ENCODE data around the gene SOX14. TPM values are rescaled to one million over a fixed set of nuclear protein-coding genes. Genes with fewer than 3 reads are reported as not detected.

The SOX14 gene
- total RNA-seq, 4 donors from 2014 or later = not detected

DNA sequence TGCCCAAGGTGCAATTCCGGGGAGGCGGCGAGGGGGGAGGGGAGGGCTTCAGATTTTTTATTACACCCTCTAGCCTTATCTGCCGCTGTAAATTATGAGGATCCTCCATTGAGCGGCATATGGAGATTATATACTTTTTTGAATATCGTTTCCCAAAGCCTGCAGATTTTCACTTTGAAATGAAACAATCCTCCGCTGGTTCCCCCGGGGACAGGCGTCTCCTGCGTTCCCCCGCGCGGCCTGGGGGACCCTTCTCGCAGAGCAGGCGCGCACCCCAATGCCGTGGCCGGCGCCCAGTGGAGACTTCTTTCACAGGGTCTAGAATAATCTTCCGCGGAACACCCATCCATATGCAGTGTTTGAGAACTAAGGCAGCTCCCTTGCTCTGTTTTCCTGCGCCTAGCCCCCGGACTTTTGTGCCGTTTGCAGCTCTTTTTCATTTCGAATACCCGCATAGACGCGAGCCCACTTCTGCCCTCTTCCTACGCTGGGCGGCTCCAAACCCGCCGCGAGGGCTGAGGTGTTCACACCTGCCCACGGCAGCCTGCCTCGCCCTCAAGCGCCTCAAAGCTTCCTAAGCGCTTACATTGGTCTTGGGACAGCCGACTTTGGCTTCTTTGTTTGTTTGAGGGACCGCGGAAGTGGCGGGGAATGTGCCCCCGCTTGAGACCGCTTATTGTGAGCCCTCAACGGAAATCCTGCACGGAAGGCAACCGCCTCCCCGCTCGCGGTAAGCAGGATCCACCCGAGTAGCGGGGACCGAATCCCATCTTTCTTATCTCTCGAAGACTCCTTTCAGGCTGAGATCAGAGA is 7.5 kb downstream of the SOX14 start:
- peak overlapping the region in 1 of 2 donors; percentile 37 for H3K4me3 ChIP-seq
- ATAC-seq = no peak

DNA sequence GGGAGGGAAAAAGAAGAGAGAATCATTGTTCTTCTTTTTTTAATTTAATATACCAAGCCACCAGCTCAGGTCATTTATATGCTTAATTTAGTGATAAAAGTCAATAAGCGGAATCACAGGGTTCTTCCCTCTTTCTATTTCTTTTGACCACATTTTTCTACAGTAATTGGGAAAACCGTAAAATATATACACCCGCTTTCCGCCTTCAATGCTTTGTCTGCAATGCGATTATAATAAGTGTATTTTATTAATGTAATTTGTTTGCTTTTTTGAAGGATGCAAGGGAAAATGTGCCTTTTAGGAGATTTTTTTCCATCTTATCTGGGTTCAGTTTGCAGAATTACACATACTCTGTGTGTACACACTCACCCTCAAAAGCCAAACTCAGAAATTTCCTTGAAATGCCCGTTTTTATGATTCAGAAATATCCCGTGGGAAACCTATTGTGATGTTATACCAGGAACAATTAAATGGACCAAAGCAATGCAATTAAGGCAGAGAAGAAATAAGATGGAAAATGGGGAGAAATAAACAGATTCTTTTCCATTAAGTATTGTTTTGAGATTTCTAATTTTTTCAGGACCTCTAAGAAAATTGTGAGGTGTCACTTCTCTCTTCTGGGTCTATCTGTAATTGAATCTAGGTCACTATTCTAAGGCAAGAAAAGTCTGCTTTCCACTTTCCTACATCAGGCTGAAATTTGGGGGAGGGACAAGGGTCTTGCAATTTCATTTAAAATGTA is 8.3 kb downstream of the SOX14 start:
- Histone ChIP-seq H3K4me3 (no peak overlapping the region), H3K9me3 (no peaks in the 10 kb centered on the region), H3K27me3 (peaks cover 82% of the 10 kb centered on the region), H3K4me1 (peaks cover 0 to 49% (median 31%) of the 10 kb centered on the region in 3 donors), H3K27ac (no peak overlapping the region), H3K36me3 (no peaks in the 10 kb centered on the region)
- WGBS, 2 donors (ENCODE audit: low coverage in 1 of 2) = 10 to 12% methylated on average over 7 of the region's 7 CpGs
- ATAC-seq = no peak
- TF ChIP-seq, protein P1, sequence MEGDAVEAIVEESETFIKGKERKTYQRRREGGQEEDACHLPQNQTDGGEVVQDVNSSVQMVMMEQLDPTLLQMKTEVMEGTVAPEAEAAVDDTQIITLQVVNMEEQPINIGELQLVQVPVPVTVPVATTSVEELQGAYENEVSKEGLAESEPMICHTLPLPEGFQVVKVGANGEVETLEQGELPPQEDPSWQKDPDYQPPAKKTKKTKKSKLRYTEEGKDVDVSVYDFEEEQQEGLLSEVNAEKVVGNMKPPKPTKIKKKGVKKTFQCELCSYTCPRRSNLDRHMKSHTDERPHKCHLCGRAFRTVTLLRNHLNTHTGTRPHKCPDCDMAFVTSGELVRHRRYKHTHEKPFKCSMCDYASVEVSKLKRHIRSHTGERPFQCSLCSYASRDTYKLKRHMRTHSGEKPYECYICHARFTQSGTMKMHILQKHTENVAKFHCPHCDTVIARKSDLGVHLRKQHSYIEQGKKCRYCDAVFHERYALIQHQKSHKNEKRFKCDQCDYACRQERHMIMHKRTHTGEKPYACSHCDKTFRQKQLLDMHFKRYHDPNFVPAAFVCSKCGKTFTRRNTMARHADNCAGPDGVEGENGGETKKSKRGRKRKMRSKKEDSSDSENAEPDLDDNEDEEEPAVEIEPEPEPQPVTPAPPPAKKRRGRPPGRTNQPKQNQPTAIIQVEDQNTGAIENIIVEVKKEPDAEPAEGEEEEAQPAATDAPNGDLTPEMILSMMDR (IDR thresholded peaks at IDR 0.05) = no peak
- no peak for TF ChIP-seq POLR2A (IDR thresholded peaks at IDR 0.05)
- no peak for TF ChIP-seq POLR2AphosphoS5 (IDR thresholded peaks at IDR 0.05)
- no peak for TF ChIP-seq EP300 (IDR thresholded peaks at IDR 0.05)

More for the DNA sequence above, 7.5 kb downstream of the SOX14 start:
- H3K27ac ChIP-seq = no peak overlapping the region
- TF ChIP-seq, protein P1 (IDR thresholded peaks at IDR 0.05) = no peak
- TF ChIP-seq EP300 (IDR thresholded peaks at IDR 0.05) (no peak), POLR2AphosphoS5 (IDR thresholded peaks at IDR 0.05) (no peak), POLR2A (IDR thresholded peaks at IDR 0.05) (no peak)
- peaks cover 0 to 53% (median 31%) of the 10 kb centered on the region in 3 donors for H3K4me1 ChIP-seq
- no peaks in the 10 kb centered on the region for H3K9me3 ChIP-seq
- WGBS, 2 donors (ENCODE audit: low coverage in 1 of 2) = 0 to 3% methylated on average over 15 to 28 of the region's 53 CpGs
- H3K27me3 ChIP-seq = peaks cover 90% of the 10 kb centered on the region
- no peaks in the 10 kb centered on the region for H3K36me3 ChIP-seq

DNA sequence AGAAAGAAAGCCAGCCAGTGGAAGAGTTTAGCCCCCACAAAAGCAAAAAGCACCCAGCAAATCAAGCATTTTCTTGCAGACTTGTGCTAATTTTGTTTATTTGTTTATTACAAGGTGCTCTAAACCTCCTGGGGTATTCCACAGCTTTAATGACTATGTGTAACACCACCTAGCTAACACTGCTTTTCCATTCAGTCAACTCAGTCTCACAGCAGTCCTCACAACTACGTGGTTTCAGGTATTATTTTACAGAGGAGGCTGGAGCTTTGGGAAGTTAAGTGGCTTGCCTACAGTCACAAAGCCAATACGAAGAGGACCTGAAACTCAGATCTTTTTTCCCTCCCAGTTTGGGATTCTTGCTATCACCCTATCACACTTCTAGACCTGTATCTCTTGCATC is 14.8 kb downstream of the SOX14 start:
- H3K9me3 ChIP-seq = no peaks in the 10 kb centered on the region
- no peaks in the 10 kb centered on the region for H3K36me3 ChIP-seq
- no peaks in the 10 kb centered on the region for H3K4me1 ChIP-seq
- ATAC-seq = no peak
- no peak overlapping the region for H3K4me3 ChIP-seq
- WGBS, 2 donors (ENCODE audit: low coverage in 1 of 2) = 25 to 26% methylated on average over 2 of the region's 2 CpGs
- TF ChIP-seq POLR2A (IDR thresholded peaks at IDR 0.05) (no peak), POLR2AphosphoS5 (IDR thresholded peaks at IDR 0.05) (no peak), EP300 (IDR thresholded peaks at IDR 0.05) (no peak)
- TF ChIP-seq, protein P1 (IDR thresholded peaks at IDR 0.05) = no peak
- H3K27me3 ChIP-seq = peaks cover 32% of the 10 kb centered on the region
- no peak overlapping the region for H3K27ac ChIP-seq

DNA sequence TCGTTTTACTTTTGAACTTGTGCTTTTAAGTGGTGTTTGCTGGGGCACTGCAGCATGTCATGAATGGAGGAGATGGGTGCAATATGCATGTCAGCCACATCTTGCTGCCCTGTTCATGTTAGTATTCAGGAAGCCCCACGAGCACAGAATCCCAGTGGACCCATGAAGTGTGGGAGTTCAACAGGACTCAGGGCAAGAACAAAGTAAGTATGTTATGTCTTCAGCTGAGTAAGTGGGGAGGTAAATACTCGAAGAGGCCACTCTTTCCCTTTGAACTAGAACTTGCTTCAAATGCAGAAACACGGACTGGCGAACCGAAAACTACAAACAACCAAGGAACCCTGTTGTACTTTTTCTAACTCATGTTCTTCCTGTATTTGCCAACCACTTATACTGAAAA is 23.4 kb downstream of the SOX14 start:
- Histone ChIP-seq H3K4me3 (no peak overlapping the region), H3K27ac (no peak overlapping the region), H3K9me3 (no peaks in the 10 kb centered on the region), H3K27me3 (peaks cover 16% of the 10 kb centered on the region), H3K4me1 (no peaks in the 10 kb centered on the region), H3K36me3 (no peaks in the 10 kb centered on the region)
- 64 to 69% methylated on average over 4 to 6 of the region's 6 CpGs for WGBS, 2 donors (ENCODE audit: low coverage in 1 of 2)
- ATAC-seq = no peak
- no peak for TF ChIP-seq POLR2A (IDR thresholded peaks at IDR 0.05)
- TF ChIP-seq EP300 (IDR thresholded peaks at IDR 0.05) = no peak
- TF ChIP-seq POLR2AphosphoS5 (IDR thresholded peaks at IDR 0.05) = no peak
- TF ChIP-seq, protein P1 (IDR thresholded peaks at IDR 0.05) = no peak
